RWPE1 (cell line): ENCODE measurements around the gene TTC8.
A peak's percentile ranks its signal among the peaks of the same experiment; 100 is the strongest.

Experiments used
- CTCF ChIA-PET: fragments of 350-600 bp; sonication (Branson Sonifier 250); formaldehyde crosslinking; extraction: SDS; loops from one replicate; lab custom pipeline; 2021; lab: Yijun Ruan, JAX
- POLR2A ChIA-PET: fragments of 400-600 bp; formaldehyde crosslinking; extraction: SDS; loops from one replicate; lab custom pipeline; 2020; ENCODE audit warnings: antibody characterized with exemption; ENCODE audit not compliant: low non-redundant PET; lab: Yijun Ruan, JAX
- DNase-seq: peaks from one replicate; pipeline ENCODE4 v3.0.0; 2012; ENCODE audit warnings: low spot score
- H3K27ac ChIP-seq: fragments of 450-650 bp; 2 replicates; pipeline ENCODE4 v1.5.1; 2017
- CTCF ChIP-seq: fragments of 450-650 bp; conservative IDR thresholded peaks from 2 replicates; pipeline ENCODE4 v1.5.1; 2017; ENCODE audit warnings: low read depth, mild to moderate bottlenecking

Gene TTC8

GRCh38 chr14:88919502-88919901 is 95.1 kb downstream of the TTC8 start:
- ChIA-PET CTCF (no interaction called here), POLR2A (no interaction called here)
- TF ChIP-seq CTCF = no peak
- H3K27ac ChIP-seq = no peak overlapping the region
- peak; percentile 66 for DNase-seq
